SK-N-MC (cell line): ENCODE results near the gene FFAR1.
"Not testable (repeated sequence)": the region's sequence is repeated elsewhere in the genome, so short reads cannot be mapped to it uniquely, and the experiment has no call there.

ENCODE experiments used
- DNase-seq: peaks from one replicate; pipeline ENCODE4 v3.0.0-alpha.2; 2011; ENCODE audit warnings: low read depth, low spot score
- H3K27ac ChIP-seq: fragments of 200-600 bp; sonication (generic); 2 replicates; pipeline ENCODE4 v1.5.1; 2016; ENCODE audit warnings: mixed run types
- H3K36me3 ChIP-seq: fragments of 200-600 bp; sonication (generic); 2 replicates; pipeline ENCODE4 v1.6.1; 2017; ENCODE audit warnings: antibody characterized with exemption, low read length, mixed read lengths; ENCODE audit not compliant: insufficient read depth
- H3K4me3 ChIP-seq: fragments of 200-600 bp; sonication (generic); 2 replicates; pipeline ENCODE4 v1.5.1; 2016
- H3K9ac ChIP-seq: fragments of 200-600 bp; sonication (generic); 2 replicates; pipeline ENCODE4 v1.8.0; 2017; ENCODE audit warnings: mixed run types, mixed read lengths; ENCODE audit not compliant: insufficient read length
- H3K9me3 ChIP-seq: fragments of 200-600 bp; sonication (generic); 2 replicates; pipeline ENCODE4 v1.6.1; 2017; ENCODE audit warnings: low read depth, mild to moderate bottlenecking, antibody characterized with exemption, low read length, moderate library complexity, mixed read lengths
- EZH2 ChIP-seq: fragments of 200-600 bp; sonication (generic); IDR thresholded peaks from one replicate; pipeline ENCODE4 v1.6.1; 2017; ENCODE audit warnings: antibody characterized with exemption
- FOXP2 ChIP-seq: optimal IDR thresholded peaks from 2 replicates; pipeline ENCODE3; 2011; ENCODE audit warnings: mild to moderate bottlenecking, moderate library complexity; ENCODE audit not compliant: insufficient read depth; ENCODE audit errors: extremely low read length, control extremely low read depth
- POLR2AphosphoS5 ChIP-seq: IDR thresholded peaks from 2 replicates; pipeline ENCODE4 v1.6.1; 2012; ENCODE audit warnings: mild to moderate bottlenecking, low read depth, low read length, borderline replicate concordance

FFAR1 gene

DNA sequence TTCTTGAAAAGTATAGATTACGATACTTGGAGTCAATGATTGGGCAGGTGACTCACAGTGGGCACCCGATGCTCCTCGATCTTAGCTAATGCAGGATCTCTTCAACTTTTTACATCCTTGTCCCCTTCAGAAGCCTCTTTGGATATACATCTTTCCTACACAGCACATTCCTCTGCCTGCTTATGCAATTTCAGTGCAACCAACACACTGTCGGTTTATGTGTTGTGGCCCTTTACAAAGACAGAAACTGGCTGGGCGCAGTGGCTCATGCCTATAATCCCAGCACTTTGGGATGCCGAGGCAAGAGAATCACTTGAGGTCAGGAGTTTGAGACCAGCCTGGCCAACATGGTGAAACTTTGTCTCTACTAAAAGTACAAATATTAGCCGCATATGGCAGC is 25.8 kb downstream of the FFAR1 start:
- H3K4me3 ChIP-seq: no peak overlapping the region
- H3K36me3 ChIP-seq: no peaks in the 10 kb centered on the region
- TF ChIP-seq FOXP2 (no peak), EZH2 (no peak), POLR2AphosphoS5 (no peak)
- DNase-seq: no peak
- no peak overlapping the region for H3K27ac ChIP-seq
- H3K9me3 ChIP-seq: no peaks in the 10 kb centered on the region
- no peak overlapping the region for H3K9ac ChIP-seq

DNA sequence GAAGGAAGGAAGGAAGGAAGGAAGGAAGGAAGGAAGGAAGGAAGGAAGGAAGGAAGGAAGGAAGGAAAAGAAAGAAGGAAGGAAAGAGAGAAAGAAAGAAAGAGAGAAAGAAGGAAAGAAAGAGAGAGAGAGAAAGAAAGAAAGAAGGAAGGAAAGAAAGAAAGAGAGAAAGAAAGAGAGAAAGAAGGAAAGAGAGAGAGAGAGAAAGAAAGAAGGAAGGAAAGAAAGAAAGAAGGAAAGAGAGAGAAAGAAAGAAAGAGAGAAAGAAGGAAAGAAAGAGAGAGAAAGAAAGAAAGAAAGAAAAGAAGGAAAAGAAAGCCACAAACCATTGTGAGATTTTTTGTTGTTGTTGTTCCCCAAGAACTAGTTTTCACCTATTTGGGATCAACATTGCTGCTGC is 26.3 kb downstream of the FFAR1 start:
- H3K9me3 ChIP-seq, DNase-seq, H3K36me3 ChIP-seq, H3K4me3 ChIP-seq, H3K9ac ChIP-seq, H3K27ac ChIP-seq: not testable (repeated sequence)

DNA sequence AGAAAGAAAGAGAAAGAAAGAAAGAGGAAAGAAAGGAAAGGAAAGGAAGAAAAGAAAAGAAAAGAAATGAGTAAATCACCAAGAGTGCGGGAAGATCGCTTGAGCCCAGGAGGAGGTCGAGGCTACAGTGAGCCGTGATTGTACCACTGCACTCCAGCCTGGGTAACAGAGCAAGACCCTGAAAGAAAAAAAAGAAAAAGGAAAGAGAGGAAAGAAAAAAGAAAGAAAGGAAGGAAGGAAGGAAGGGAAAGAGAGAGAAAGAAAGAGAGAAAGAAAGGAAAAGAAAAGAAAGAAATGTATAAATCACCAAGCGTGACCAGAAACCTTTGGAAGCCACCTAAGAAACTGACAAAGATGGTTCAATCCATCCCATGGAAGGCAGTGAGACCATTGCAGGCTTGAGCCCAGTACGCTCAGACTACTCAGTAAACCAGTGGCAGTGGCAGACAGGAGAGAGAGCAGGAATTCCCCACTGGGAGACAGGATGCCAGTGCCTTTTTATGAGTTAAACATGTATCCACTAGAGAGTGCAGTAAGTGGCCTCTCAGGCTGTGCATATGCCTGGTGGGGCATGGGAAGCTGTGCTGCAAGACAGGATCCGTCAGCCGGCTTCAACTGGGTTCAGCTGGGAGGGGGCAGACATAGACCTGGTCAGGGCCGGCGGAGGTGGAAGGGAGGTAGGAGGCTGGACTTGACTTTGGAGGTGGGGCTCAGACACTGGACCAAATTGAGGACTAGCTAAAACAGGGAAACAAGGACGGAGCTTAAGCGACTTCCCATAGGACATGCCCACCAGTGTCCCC is 28.0 kb downstream of the FFAR1 start:
- H3K27ac ChIP-seq: no peak overlapping the region
- TF ChIP-seq FOXP2: no peak
- DNase-seq: no peak
- H3K9ac ChIP-seq: no peak overlapping the region
- no peak overlapping the region for H3K4me3 ChIP-seq
- H3K9me3 ChIP-seq: no peaks in the 10 kb centered on the region
- no peaks in the 10 kb centered on the region for H3K36me3 ChIP-seq

DNA sequence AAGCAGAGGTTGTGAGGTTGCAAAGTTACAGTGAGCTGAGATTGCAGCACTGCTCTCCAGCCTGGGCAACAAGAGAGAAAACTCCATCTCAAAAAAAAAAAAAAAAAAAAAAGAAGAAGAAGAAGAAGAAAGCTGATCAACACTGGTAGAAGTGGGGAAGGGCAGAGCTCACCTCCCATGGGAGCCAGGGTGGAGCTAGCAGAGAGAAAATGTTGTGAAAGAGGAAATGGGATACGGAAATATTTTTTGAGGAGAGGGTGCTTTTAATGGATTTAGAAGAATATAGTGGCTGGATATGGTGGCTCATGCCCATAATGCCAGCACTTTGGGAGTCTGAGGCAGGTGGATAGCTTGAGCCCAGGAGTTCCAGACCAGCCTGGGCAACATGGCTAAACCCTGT is 30.0 kb downstream of the FFAR1 start:
- TF ChIP-seq FOXP2 (no peak), EZH2 (no peak), POLR2AphosphoS5 (no peak)
- Histone ChIP-seq H3K9ac (no peak overlapping the region), H3K4me3 (no peak overlapping the region), H3K9me3 (no peaks in the 10 kb centered on the region), H3K27ac (no peak overlapping the region), H3K36me3 (no peaks in the 10 kb centered on the region)
- no peak for DNase-seq

DNA sequence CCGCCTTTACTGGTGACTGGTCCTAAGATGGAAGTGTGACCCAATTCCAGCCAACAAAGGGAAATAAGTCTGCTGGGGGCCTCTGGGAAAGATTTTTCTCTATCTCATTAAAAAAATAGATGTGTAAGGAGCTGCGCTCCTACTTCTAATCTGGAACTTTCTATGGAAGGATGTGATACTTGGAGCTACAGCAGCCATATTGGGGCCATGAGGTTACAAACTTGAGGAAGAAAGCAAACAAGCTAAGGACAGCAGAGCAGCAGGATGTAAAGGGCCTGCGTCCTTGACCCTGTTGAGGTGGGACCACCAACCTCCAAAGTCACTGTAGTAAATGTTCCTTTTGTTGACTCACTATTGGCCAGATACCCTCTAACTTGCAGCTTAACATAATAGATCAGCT is 30.7 kb downstream of the FFAR1 start:
- no peak overlapping the region for H3K27ac ChIP-seq
- no peak for DNase-seq
- no peaks in the 10 kb centered on the region for H3K9me3 ChIP-seq
- H3K36me3 ChIP-seq: no peaks in the 10 kb centered on the region
- TF ChIP-seq EZH2 (no peak), FOXP2 (no peak), POLR2AphosphoS5 (no peak)
- H3K9ac ChIP-seq: no peak overlapping the region
- H3K4me3 ChIP-seq: no peak overlapping the region

DNA sequence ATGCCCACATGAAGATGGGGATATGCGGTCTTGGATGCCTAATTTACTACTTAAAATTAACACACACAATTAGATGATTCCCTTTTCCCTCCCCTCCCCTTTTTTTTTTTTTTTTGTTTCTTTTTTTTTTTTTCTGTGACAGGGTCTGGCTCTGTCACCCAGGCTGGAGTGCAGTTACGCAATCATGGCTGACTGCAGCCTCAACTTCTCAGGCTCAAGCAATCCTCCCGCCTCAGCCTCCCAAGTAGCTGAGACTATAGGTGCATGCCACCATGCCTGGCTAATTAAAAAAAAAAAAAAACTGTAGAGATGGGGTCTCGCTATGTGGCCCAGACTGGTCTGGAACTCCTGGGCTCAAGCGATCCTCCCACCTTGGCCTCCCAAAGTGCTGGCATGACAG is 31.8 kb downstream of the FFAR1 start:
- not testable (repeated sequence) for H3K36me3 ChIP-seq, H3K4me3 ChIP-seq, DNase-seq, H3K9me3 ChIP-seq, H3K9ac ChIP-seq, H3K27ac ChIP-seq

DNA sequence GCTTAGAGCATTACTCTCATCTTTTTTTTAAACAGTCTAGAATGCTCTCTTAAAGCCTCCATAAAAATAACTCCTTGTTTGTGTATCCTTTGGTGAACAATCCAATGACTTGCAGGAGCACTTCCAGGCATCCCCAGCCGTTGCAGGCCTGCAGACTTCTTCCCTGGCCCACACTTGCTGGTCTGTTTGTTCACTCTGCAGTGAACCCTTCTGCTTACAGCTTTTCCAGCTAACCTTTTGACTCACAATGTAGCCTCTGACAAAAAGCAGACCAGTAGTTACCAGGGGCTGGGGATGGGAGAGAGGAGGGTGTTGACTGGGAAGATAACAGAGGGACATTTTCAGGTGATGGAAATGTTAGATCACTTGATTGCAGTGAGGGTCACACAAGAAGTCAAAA is 32.3 kb downstream of the FFAR1 start:
- Histone ChIP-seq H3K9me3 (no peaks in the 10 kb centered on the region), H3K4me3 (no peak overlapping the region), H3K36me3 (no peaks in the 10 kb centered on the region), H3K27ac (no peak overlapping the region), H3K9ac (no peak overlapping the region)
- no peak for TF ChIP-seq EZH2
- no peak for TF ChIP-seq FOXP2
- no peak for TF ChIP-seq POLR2AphosphoS5
- DNase-seq: no peak

DNA sequence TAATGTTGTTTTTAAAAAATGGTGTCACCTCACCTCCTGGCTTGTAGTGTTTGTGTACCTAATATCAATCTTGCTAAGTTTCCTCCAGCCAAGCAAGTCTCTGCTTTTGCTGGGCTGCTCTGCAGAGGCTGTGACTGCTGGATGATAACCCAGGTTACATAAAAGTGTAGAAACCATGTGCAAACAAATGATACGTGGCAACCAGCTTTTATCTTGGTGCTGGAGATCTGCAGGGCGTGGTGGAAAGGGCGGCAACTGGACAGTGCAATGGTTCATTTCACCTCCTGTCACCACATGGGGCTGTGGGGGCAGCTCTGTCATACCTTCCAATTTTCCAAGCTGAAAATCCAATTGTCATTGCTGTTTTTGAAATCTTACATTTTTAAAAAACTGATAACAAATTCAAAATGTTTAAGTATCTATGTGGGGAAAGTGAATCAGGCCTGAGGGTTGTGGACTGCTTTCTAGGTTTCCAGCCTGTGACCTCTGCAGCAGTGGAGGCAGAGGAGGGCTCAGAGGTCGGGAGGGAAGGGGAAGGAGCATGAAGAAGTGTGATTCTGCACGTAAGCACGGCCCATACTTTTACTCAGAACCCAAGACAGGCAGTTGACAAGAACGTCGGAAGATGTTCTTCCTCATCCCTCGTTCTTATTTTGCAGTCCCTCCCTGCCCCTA is 32.9 kb downstream of the FFAR1 start:
- Histone ChIP-seq H3K9me3 (no peaks in the 10 kb centered on the region), H3K27ac (no peak overlapping the region), H3K36me3 (no peaks in the 10 kb centered on the region), H3K4me3 (no peak overlapping the region), H3K9ac (no peak overlapping the region)
- DNase-seq: no peak
- TF ChIP-seq FOXP2: no peak
- TF ChIP-seq POLR2AphosphoS5: no peak
- TF ChIP-seq EZH2: no peak

DNA sequence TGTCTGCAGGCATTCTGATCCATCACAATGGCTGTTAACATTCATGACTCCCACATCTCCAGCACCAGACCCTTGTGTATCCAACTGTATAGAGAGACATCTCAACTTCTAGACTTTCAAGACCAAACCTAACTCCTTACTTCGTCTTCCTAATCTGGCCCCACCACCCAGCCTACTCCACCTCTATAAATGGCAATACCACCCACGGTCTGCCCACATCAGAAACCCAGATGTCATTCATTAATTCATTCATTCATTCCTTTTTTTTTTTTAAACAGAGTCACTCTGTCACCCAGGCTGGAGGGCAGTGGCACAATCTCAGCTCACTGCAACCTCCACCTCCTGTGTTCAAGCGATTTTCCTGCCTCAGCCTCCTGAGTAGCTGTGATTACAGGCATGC is 33.6 kb downstream of the FFAR1 start:
- no peaks in the 10 kb centered on the region for H3K9me3 ChIP-seq
- no peak for DNase-seq
- no peak overlapping the region for H3K9ac ChIP-seq
- no peak for TF ChIP-seq FOXP2
- no peak for TF ChIP-seq POLR2AphosphoS5
- TF ChIP-seq EZH2: no peak
- H3K36me3 ChIP-seq: no peaks in the 10 kb centered on the region
- no peak overlapping the region for H3K27ac ChIP-seq
- no peak overlapping the region for H3K4me3 ChIP-seq
